ENCODE data around the gene PCID2.
"Not testable (repeated sequence)": the region's sequence is repeated elsewhere in the genome, so short reads cannot be mapped to it uniquely, and the experiment has no call there.

Gene PCID2

GRCh38 chr13:113162783-113163685, 45.4 kb downstream of the PCID2 start:
- no peak overlapping the region for H3K27ac ChIP-seq (ENCODE audit: low read depth, low read length)
- peaks cover 30% of the 10 kb centered on the region; the same call in 1 of the 2 replicates for H3K27me3 ChIP-seq (ENCODE audit: control insufficient read depth, insufficient read depth, low read length)
- H3K4me1 ChIP-seq (ENCODE audit: control insufficient read depth, insufficient read depth, low read length) = peaks cover 24% of the 10 kb centered on the region
- H3K36me3 ChIP-seq (ENCODE audit: control insufficient read depth, insufficient read depth, low read length) = peaks cover 4% of the 10 kb centered on the region; the same call in 1 of the 2 replicates
- no peak overlapping the region for H3K9ac ChIP-seq (ENCODE audit: low read length)
- no peak overlapping the region for H3K4me3 ChIP-seq (ENCODE audit: low read depth, low read length)
- no peaks in the 10 kb centered on the region for H3K9me3 ChIP-seq (ENCODE audit: control insufficient read depth, insufficient read depth, low read depth, low read length)

- not testable (repeated sequence) for H3K27ac ChIP-seq (ENCODE audit: low read depth, low read length); H3K36me3 ChIP-seq (ENCODE audit: control insufficient read depth, insufficient read depth, low read length)
- peaks cover 30% of the 10 kb centered on the region; the same call in 1 of the 2 replicates for H3K27me3 ChIP-seq (ENCODE audit: control insufficient read depth, insufficient read depth, low read length)
Observed at GRCh38 chr13:113161975-113162374, 46.5 kb downstream of the PCID2 start.

GRCh38 chr13:113161433-113161832, 47.0 kb downstream of the PCID2 start:
- Histone ChIP-seq H3K4me1 (ENCODE audit: control insufficient read depth, insufficient read depth, low read length) (peaks cover 28% of the 10 kb centered on the region), H3K9ac (ENCODE audit: low read length) (no peak overlapping the region), H3K36me3 (ENCODE audit: control insufficient read depth, insufficient read depth, low read length) (no peaks in the 10 kb centered on the region; the same call in 1 of the 2 replicates), H3K27ac (ENCODE audit: low read depth, low read length) (no peak overlapping the region), H3K4me3 (ENCODE audit: low read depth, low read length) (no peak overlapping the region), H3K9me3 (ENCODE audit: control insufficient read depth, insufficient read depth, low read depth, low read length) (0 out of 2 replicates have a peak, but pooled peaks cover under 1% of the 10 kb centered on the region), H3K27me3 (ENCODE audit: control insufficient read depth, insufficient read depth, low read length) (peaks cover 30% of the 10 kb centered on the region; the same call in 1 of the 2 replicates)

More at GRCh38 chr13:113161975-113162374, 46.5 kb downstream of the PCID2 start:
- H3K4me3 ChIP-seq (ENCODE audit: low read depth, low read length); H3K9ac ChIP-seq (ENCODE audit: low read length); H3K9me3 ChIP-seq (ENCODE audit: control insufficient read depth, insufficient read depth, low read depth, low read length): not testable (repeated sequence)
- peaks cover 28% of the 10 kb centered on the region for H3K4me1 ChIP-seq (ENCODE audit: control insufficient read depth, insufficient read depth, low read length)

- Histone ChIP-seq H3K9ac (ENCODE audit: low read length) (no peak overlapping the region), H3K27me3 (ENCODE audit: control insufficient read depth, insufficient read depth, low read length) (peaks cover 30% of the 10 kb centered on the region; the same call in 1 of the 2 replicates), H3K4me3 (ENCODE audit: low read depth, low read length) (no peak overlapping the region; the same call in 1 of the 2 replicates), H3K4me1 (ENCODE audit: control insufficient read depth, insufficient read depth, low read length) (peaks cover 28% of the 10 kb centered on the region), H3K9me3 (ENCODE audit: control insufficient read depth, insufficient read depth, low read depth, low read length) (0 out of 2 replicates have a peak, but pooled peaks cover 3% of the 10 kb centered on the region), H3K27ac (ENCODE audit: low read depth, low read length) (no peak overlapping the region), H3K36me3 (ENCODE audit: control insufficient read depth, insufficient read depth, low read length) (no peaks in the 10 kb centered on the region; the same call in 1 of the 2 replicates)
Observed at GRCh38 chr13:113160983-113161382, 47.5 kb downstream of the PCID2 start.

- Histone ChIP-seq H3K27me3 (ENCODE audit: control insufficient read depth, insufficient read depth, low read length) (peaks cover 30% of the 10 kb centered on the region; the same call in 1 of the 2 replicates), H3K9me3 (ENCODE audit: control insufficient read depth, insufficient read depth, low read depth, low read length) (peaks cover 3% of the 10 kb centered on the region; the same call in 1 of the 2 replicates), H3K4me1 (ENCODE audit: control insufficient read depth, insufficient read depth, low read length) (peaks cover 28% of the 10 kb centered on the region), H3K27ac (ENCODE audit: low read depth, low read length) (no peak overlapping the region), H3K36me3 (ENCODE audit: control insufficient read depth, insufficient read depth, low read length) (no peaks in the 10 kb centered on the region), H3K4me3 (ENCODE audit: low read depth, low read length) (no peak overlapping the region), H3K9ac (ENCODE audit: low read length) (no peak overlapping the region)
Observed at GRCh38 chr13:113159701-113160100, 48.8 kb downstream of the PCID2 start.

- Histone ChIP-seq H3K4me3 (ENCODE audit: low read depth, low read length) (no peak overlapping the region), H3K27ac (ENCODE audit: low read depth, low read length) (no peak overlapping the region), H3K4me1 (ENCODE audit: control insufficient read depth, insufficient read depth, low read length) (peaks cover 33% of the 10 kb centered on the region), H3K27me3 (ENCODE audit: control insufficient read depth, insufficient read depth, low read length) (peaks cover 30% of the 10 kb centered on the region; the same call in 1 of the 2 replicates), H3K36me3 (ENCODE audit: control insufficient read depth, insufficient read depth, low read length) (no peaks in the 10 kb centered on the region), H3K9me3 (ENCODE audit: control insufficient read depth, insufficient read depth, low read depth, low read length) (peaks cover 3% of the 10 kb centered on the region; the same call in 1 of the 2 replicates), H3K9ac (ENCODE audit: low read length) (no peak overlapping the region)
Observed at GRCh38 chr13:113158946-113159345, 49.5 kb downstream of the PCID2 start.

GRCh38 chr13:113157929-113158747, 50.3 kb downstream of the PCID2 start, which contains the start of gene PROZ:
Gene PROZ (plus strand): TSS chr13:113158648. CDS start chr13:113158661, 13 bp downstream.
- H3K4me1 ChIP-seq (ENCODE audit: control insufficient read depth, insufficient read depth, low read length) = peaks cover 37% of the 10 kb centered on the region
- peaks cover 29% of the 10 kb centered on the region for H3K27me3 ChIP-seq (ENCODE audit: control insufficient read depth, insufficient read depth, low read length)
- no peak within 1 kb of the TSS for H3K9ac ChIP-seq (ENCODE audit: low read length)

GRCh38 chr13:113157206-113157928, 51.1 kb downstream of the PCID2 start:
- H3K9ac ChIP-seq (ENCODE audit: low read length) = no peak overlapping the region
- no peak overlapping the region for H3K4me3 ChIP-seq (ENCODE audit: low read depth, low read length)
- peaks cover 3% of the 10 kb centered on the region; the same call in 1 of the 2 replicates for H3K9me3 ChIP-seq (ENCODE audit: control insufficient read depth, insufficient read depth, low read depth, low read length)
- no peak overlapping the region for H3K27ac ChIP-seq (ENCODE audit: low read depth, low read length)
- H3K27me3 ChIP-seq (ENCODE audit: control insufficient read depth, insufficient read depth, low read length) = peaks cover 30% of the 10 kb centered on the region
- peaks cover 40% of the 10 kb centered on the region for H3K4me1 ChIP-seq (ENCODE audit: control insufficient read depth, insufficient read depth, low read length)
- no peaks in the 10 kb centered on the region for H3K36me3 ChIP-seq (ENCODE audit: control insufficient read depth, insufficient read depth, low read length)

More at GRCh38 chr13:113157929-113158747, 50.3 kb downstream of the PCID2 start, which contains the start of gene PROZ:
- H3K27ac ChIP-seq (ENCODE audit: low read depth, low read length) = no peak within 1 kb of the TSS
- H3K36me3 ChIP-seq (ENCODE audit: control insufficient read depth, insufficient read depth, low read length) = no peaks in the 10 kb centered on the region
- peaks cover 3% of the 10 kb centered on the region; the same call in 1 of the 2 replicates for H3K9me3 ChIP-seq (ENCODE audit: control insufficient read depth, insufficient read depth, low read depth, low read length)
- H3K4me3 ChIP-seq (ENCODE audit: low read depth, low read length) = no peak within 1 kb of the TSS

- Histone ChIP-seq H3K27me3 (ENCODE audit: control insufficient read depth, insufficient read depth, low read length) (peaks cover 32% of the 10 kb centered on the region), H3K36me3 (ENCODE audit: control insufficient read depth, insufficient read depth, low read length) (no peaks in the 10 kb centered on the region), H3K27ac (ENCODE audit: low read depth, low read length) (no peak overlapping the region), H3K4me1 (ENCODE audit: control insufficient read depth, insufficient read depth, low read length) (peaks cover 43% of the 10 kb centered on the region), H3K4me3 (ENCODE audit: low read depth, low read length) (no peak overlapping the region), H3K9ac (ENCODE audit: low read length) (no peak overlapping the region), H3K9me3 (ENCODE audit: control insufficient read depth, insufficient read depth, low read depth, low read length) (peaks cover 3% of the 10 kb centered on the region; the same call in 1 of the 2 replicates)
Observed at GRCh38 chr13:113155982-113156655, 52.4 kb downstream of the PCID2 start.
